NCI-H2081 (cell line): ENCODE data around the gene AGPAT4.
A peak's percentile ranks its signal among the peaks of the same experiment; 100 is the strongest.

ENCODE experiments used
- DNase-seq, 2 experiments: peaks; one replicate each; lab custom pipeline; 2025; lab: John Stamatoyannopoulos, UW

Gene AGPAT4

GRCh38 chr6:161166176-161166575 lies 107.7 kb downstream of the AGPAT4 start:
- DNase-seq = no peak

GRCh38 chr6:161164182-161164625 lies 109.7 kb downstream of the AGPAT4 start:
- no peak for DNase-seq

- DNase-seq = no peak
These were observed 110.2 kb downstream of the AGPAT4 start for GRCh38 chr6:161163466-161164181.

GRCh38 chr6:161162722-161163121 lies 111.1 kb downstream of the AGPAT4 start:
- DNase-seq = no peak

- DNase-seq = no peak
These were observed 111.8 kb downstream of the AGPAT4 start for GRCh38 chr6:161161889-161162624.

- DNase-seq = no peak
These were observed 112.7 kb downstream of the AGPAT4 start for GRCh38 chr6:161161121-161161520.

- DNase-seq = no peak
These were observed 119.0 kb downstream of the AGPAT4 start for GRCh38 chr6:161154796-161155335.

- no peak for DNase-seq
These were observed 120.1 kb downstream of the AGPAT4 start for GRCh38 chr6:161153725-161154124.

GRCh38 chr6:161152907-161153662 lies 120.8 kb downstream of the AGPAT4 start:
- DNase-seq = no peak

- DNase-seq = no peak
These were observed 121.4 kb downstream of the AGPAT4 start for GRCh38 chr6:161152527-161152862.

- DNase-seq = no peak
These were observed 122.0 kb downstream of the AGPAT4 start for GRCh38 chr6:161151660-161152526.

- no peak for DNase-seq
These were observed 122.7 kb downstream of the AGPAT4 start for GRCh38 chr6:161151059-161151645.

GRCh38 chr6:161150566-161150965 lies 123.3 kb downstream of the AGPAT4 start:
- no peak for DNase-seq

- DNase-seq = no peak
These were observed 123.7 kb downstream of the AGPAT4 start for GRCh38 chr6:161150136-161150535.

GRCh38 chr6:161143663-161144430 lies 130.0 kb downstream of the AGPAT4 start:
- DNase-seq = no peak

GRCh38 chr6:161142957-161143296 lies 130.9 kb downstream of the AGPAT4 start:
- no peak for DNase-seq

- peak in 1 of 2 experiments; percentile 6 for DNase-seq
These were observed 132.7 kb downstream of the AGPAT4 start for GRCh38 chr6:161141173-161141572.

- DNase-seq = no peak
These were observed 133.3 kb downstream of the AGPAT4 start for GRCh38 chr6:161140554-161140875.

- no peak for DNase-seq
These were observed 133.9 kb downstream of the AGPAT4 start for GRCh38 chr6:161139766-161140553.

GRCh38 chr6:161139304-161139765 lies 134.5 kb downstream of the AGPAT4 start:
- DNase-seq = no peak
